ENCODE results near the gene SRSF2.
"Not testable (repeated sequence)": the region's sequence is repeated elsewhere in the genome, so short reads cannot be mapped to it uniquely, and the experiment has no call there.

Gene SRSF2

GRCh38 chr17:76720941-76721340, 16.2 kb downstream of the SRSF2 start:
- DNase-seq (ENCODE audit: low spot score): no peak

GRCh38 chr17:76720211-76720610, 16.9 kb downstream of the SRSF2 start:
- DNase-seq (ENCODE audit: low spot score): no peak

GRCh38 chr17:76718516-76718915, 18.6 kb downstream of the SRSF2 start:
- no peak for DNase-seq (ENCODE audit: low spot score)

- DNase-seq (ENCODE audit: low spot score): no peak
These were observed 20.3 kb downstream of the SRSF2 start for GRCh38 chr17:76716839-76717215.

- peak; percentile 60 for DNase-seq (ENCODE audit: low spot score)
These were observed 20.8 kb downstream of the SRSF2 start for GRCh38 chr17:76716146-76716838.

- DNase-seq (ENCODE audit: low spot score): no peak
These were observed 21.7 kb downstream of the SRSF2 start for GRCh38 chr17:76715496-76715830.

- DNase-seq (ENCODE audit: low spot score): peak; percentile 54
These were observed 22.2 kb downstream of the SRSF2 start for GRCh38 chr17:76714822-76715495.

- DNase-seq (ENCODE audit: low spot score): no peak
These were observed 22.8 kb downstream of the SRSF2 start for GRCh38 chr17:76714336-76714735.

GRCh38 chr17:76713765-76714164, 23.4 kb downstream of the SRSF2 start:
- DNase-seq (ENCODE audit: low spot score): no peak

GRCh38 chr17:76712321-76712720, 24.8 kb downstream of the SRSF2 start:
- not testable (repeated sequence) for DNase-seq (ENCODE audit: low spot score)

GRCh38 chr17:76710863-76711611, 26.1 kb downstream of the SRSF2 start, which contains the start of gene MXRA7:
Gene MXRA7, minus strand, starts transcription at chr17:76710965. Its CDS starts 19 bp downstream, at chr17:76710946.
- DNase-seq (ENCODE audit: low spot score): peak; percentile 56

- not testable (repeated sequence) for DNase-seq (ENCODE audit: low spot score)
These were observed 26.9 kb downstream of the SRSF2 start for GRCh38 chr17:76709951-76710862.

- DNase-seq (ENCODE audit: low spot score): no peak
These were observed 27.8 kb downstream of the SRSF2 start for GRCh38 chr17:76709077-76709950.

GRCh38 chr17:76707985-76708807, 28.9 kb downstream of the SRSF2 start:
- peak; percentile 85 for DNase-seq (ENCODE audit: low spot score)

GRCh38 chr17:76706817-76707216, 30.3 kb downstream of the SRSF2 start:
- DNase-seq (ENCODE audit: low spot score): no peak

GRCh38 chr17:76704805-76705204, 32.3 kb downstream of the SRSF2 start:
- no peak for DNase-seq (ENCODE audit: low spot score)

GRCh38 chr17:76702941-76703637, 34.0 kb downstream of the SRSF2 start:
- DNase-seq (ENCODE audit: low spot score): no peak

- DNase-seq (ENCODE audit: low spot score): no peak
These were observed 35.1 kb downstream of the SRSF2 start for GRCh38 chr17:76702076-76702475.

GRCh38 chr17:76701471-76701967, 35.6 kb downstream of the SRSF2 start:
- DNase-seq (ENCODE audit: low spot score): no peak
